Stomach (tissue), 4 donors: ENCODE measurements around the gene XIAP.

ENCODE experiments used
- EP300 ChIP-seq: sonication (generic); formaldehyde crosslinking; IDR thresholded peaks from one replicate; pipeline ENCODE4 v1.6.1; 2017; ENCODE audit warnings: antibody characterized with exemption
- POLR2A ChIP-seq, 4 donors: fragments of 450-650 bp; IDR thresholded peaks; one replicate each; pipeline ENCODE4 v1.6.1; 2016; ENCODE audit warnings: antibody characterized with exemption in 4 of 4, control low read depth in 2 of 4, mild to moderate bottlenecking in 1 of 4, moderate library complexity in 1 of 4

GRCh38 chrX:123859846-123860838 lies at the start of gene XIAP:
- TF ChIP-seq POLR2A (IDR thresholded peaks at IDR 0.05) (peak in 1 of 4 donors; percentile 8), EP300 (no peak)
